ENCODE results near the gene FAM124B. TPM values are rescaled to one million over a fixed set of nuclear protein-coding genes. Genes with fewer than 3 reads are reported as not detected.

FAM124B gene
- total and polyA plus RNA-seq, 2 of the 8 experiments (the other 6 are each of a cell fraction or from before 2014, with no cell fraction given): 2.1 to 2.6 TPM

DNA sequence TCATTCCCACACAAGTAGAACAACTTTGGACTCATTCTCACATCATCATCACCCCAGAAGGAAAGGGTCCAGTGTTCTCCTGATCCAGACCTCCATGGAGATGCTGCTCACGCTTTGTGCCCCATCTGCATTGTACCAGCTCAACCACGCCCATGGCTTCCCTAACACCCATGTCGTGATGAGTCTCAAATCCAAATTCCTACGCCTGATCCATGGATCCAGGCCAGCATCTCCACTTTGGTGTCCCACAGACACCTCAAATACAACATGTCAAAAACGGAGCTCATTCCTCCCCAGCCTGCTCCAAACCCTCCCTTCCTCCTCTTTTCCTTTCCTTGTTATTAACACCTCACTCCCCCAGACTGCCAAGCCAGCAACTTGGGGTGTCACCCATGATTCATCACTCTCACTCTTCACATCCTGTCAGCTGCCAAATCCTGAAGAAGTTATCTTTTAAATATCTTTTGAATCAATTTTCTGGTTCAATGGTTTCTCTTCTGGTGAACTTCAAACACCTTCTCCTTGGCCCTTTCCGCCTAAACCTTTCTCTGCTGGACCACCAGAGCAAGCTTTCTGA is 30.2 kb upstream of the FAM124B start:
- no peak overlapping the region for H2AFZ ChIP-seq (ENCODE audit: low read length)
- 88% methylated on average over 5 of the region's 6 CpGs; no CpG with 5 or more reads in 1 of the 2 experiments for WGBS, 2 experiments (ENCODE audit: extremely low coverage in 1 of 2, insufficient coverage in 1 of 2, insufficient read length in 1 of 2, insufficient replicate concordance in 2 of 2, low coverage in 1 of 2, low lambda C conversion rate in 2 of 2, missing lambda C conversion rate in 1 of 2)
- no peak overlapping the region for H3K14ac ChIP-seq (ENCODE audit: insufficient read length)
- no peak overlapping the region for H4K8ac ChIP-seq (ENCODE audit: extremely low read depth, insufficient read depth, low read length)
- H4K20me1 ChIP-seq (replicated peaks in 1 of 2; ENCODE audit: control insufficient read depth in 1 of 2, insufficient read depth in 2 of 2, low read length in 2 of 2): no peaks in the 10 kb centered on the region
- H3K4me3 ChIP-seq (ENCODE audit: extremely low read depth in 1 of 4, insufficient read depth in 2 of 4, low read depth in 3 of 4, low read length in 4 of 4): no peak overlapping the region
- no peaks in the 10 kb centered on the region for H3K36me3 ChIP-seq (ENCODE audit: control insufficient read depth in 2 of 4, insufficient read depth in 4 of 4, low read length in 3 of 4)
- peak overlapping the region; percentile 93; the same call in 1 of the 2 replicates for H2BK12ac ChIP-seq (ENCODE audit: low read depth, low read length)
- H3K79me2 ChIP-seq (ENCODE audit: control insufficient read depth in 1 of 2, insufficient read depth in 2 of 2, low read length in 2 of 2): no peaks in the 10 kb centered on the region; a peak in 1 of 4 replicates
- ChIA-PET POLR2A (ENCODE audit: partially characterized antibody) (interaction anchor here (0.6 to 1.9 kb wide), 2 partner anchors 10 to 193 kb away, joined by 3 to 6 read pairs; no protein-coding TSS in a partner anchor), CTCF (ENCODE audit: partially characterized antibody) (interaction anchor here (0.9 kb wide), 1 partner anchor 72 kb away, joined by 3 read pairs; no protein-coding TSS in a partner anchor)
- no peak overlapping the region for H3K23ac ChIP-seq (ENCODE audit: insufficient read length)
- H3K27ac ChIP-seq (ENCODE audit: low read depth, low read length): no peak overlapping the region
- H3K79me1 ChIP-seq (ENCODE audit: low read depth, low read length): no peaks in the 10 kb centered on the region
- no peak overlapping the region for H3K56ac ChIP-seq (replicated peaks; ENCODE audit: insufficient read length, low read depth, low read length)
- peak overlapping the region; percentile 3; the same call in 1 of the 2 replicates for H2BK15ac ChIP-seq (ENCODE audit: low read length)
- peak overlapping the region; percentile 32 for H2AK5ac ChIP-seq (ENCODE audit: low read depth, low read length)
- H3K23me2 ChIP-seq (ENCODE audit: low read depth, low read length): no peaks in the 10 kb centered on the region
- H3K9ac ChIP-seq (replicated peaks in 1 of 4; ENCODE audit: extremely low read depth in 1 of 4, low read depth in 3 of 4, low read length in 3 of 4): no peak overlapping the region
- peaks cover 1 to 7% (median 3%) of the 10 kb centered on the region in 4 experiments; a peak in 4 of 7 replicates for H3K4me1 ChIP-seq (replicated peaks in 1 of 4; ENCODE audit: control insufficient read depth in 3 of 4, insufficient read depth in 4 of 4, low read length in 3 of 4)
- H2BK5ac ChIP-seq (ENCODE audit: low read depth, low read length): peak overlapping the region; percentile 18
- H3K4me2 ChIP-seq (ENCODE audit: insufficient read depth in 1 of 2, low read depth in 2 of 2, low read length in 2 of 2): no peak overlapping the region
- H3K9me3 ChIP-seq (ENCODE audit: insufficient read depth in 2 of 2, low read depth in 1 of 2, low read length in 1 of 2): 0 out of 4 replicates have a peak, but pooled peaks cover 0 to 6% of the 10 kb centered on the region in 2 experiments
- H4K5ac ChIP-seq (ENCODE audit: insufficient read length, low read depth, low read length): no peak overlapping the region
- peak overlapping the region; percentile 8 for H2BK20ac ChIP-seq (ENCODE audit: low read length)
- H3K4ac ChIP-seq (replicated peaks; ENCODE audit: insufficient read length, low read depth, low read length): no peak overlapping the region
- no peak for TF ChIP-seq RAD21 (IDR thresholded peaks at IDR 0.05 in 1 of 2, conservative IDR thresholded peaks at IDR 0.05 in 1 of 2; ENCODE audit: low read depth in 2 of 2, low read length in 2 of 2)
- TF ChIP-seq TBP (IDR thresholded peaks at IDR 0.05; ENCODE audit: low read depth, low read length): no peak
- DNase-seq (ENCODE audit: low read depth in 1 of 2, low spot score in 2 of 2) (no peak), FAIRE-seq (no peak)
- H4K91ac ChIP-seq (replicated peaks; ENCODE audit: insufficient read length, low read length): peak overlapping the region; percentile 58
- peak overlapping the region; percentile 47 for H2BK120ac ChIP-seq (replicated peaks; ENCODE audit: low read depth, low read length)
- no peaks in the 10 kb centered on the region for H3K27me3 ChIP-seq (replicated peaks in 1 of 4; ENCODE audit: control insufficient read depth in 3 of 4, extremely low read depth in 1 of 4, insufficient read depth in 3 of 4, low read length in 3 of 4)
- H3K18ac ChIP-seq (ENCODE audit: extremely low read depth, low read length): peak overlapping the region; percentile 44; the same call in 1 of the 2 replicates

Data from H1 (cell line).